Activated CD4-positive, alpha-beta T cell treated with anti-CD3 and anti-CD28 coated beads, Interleukin-2, amount 50 U/mL, for 24 hours (primary cell): Measurements from ENCODE around the gene CNTNAP2.

ENCODE experiments used
- DNase-seq, 2 donors: peaks; one replicate each; pipeline ENCODE4 v3.0.0-alpha.2; 2020; ENCODE audit warnings: low read depth in 1 of 2, low spot score in 1 of 2

CNTNAP2 gene

GRCh38 chr7:147878912-147879661 lies 1762.5 kb downstream of the CNTNAP2 start:
- no peak for DNase-seq

GRCh38 chr7:147885869-147886268 lies 1769.3 kb downstream of the CNTNAP2 start:
- no peak for DNase-seq

GRCh38 chr7:147894271-147894670 lies 1777.7 kb downstream of the CNTNAP2 start:
- DNase-seq: no peak

- no peak for DNase-seq
Observed at GRCh38 chr7:147896121-147896520, 1779.5 kb downstream of the CNTNAP2 start.

DNA sequence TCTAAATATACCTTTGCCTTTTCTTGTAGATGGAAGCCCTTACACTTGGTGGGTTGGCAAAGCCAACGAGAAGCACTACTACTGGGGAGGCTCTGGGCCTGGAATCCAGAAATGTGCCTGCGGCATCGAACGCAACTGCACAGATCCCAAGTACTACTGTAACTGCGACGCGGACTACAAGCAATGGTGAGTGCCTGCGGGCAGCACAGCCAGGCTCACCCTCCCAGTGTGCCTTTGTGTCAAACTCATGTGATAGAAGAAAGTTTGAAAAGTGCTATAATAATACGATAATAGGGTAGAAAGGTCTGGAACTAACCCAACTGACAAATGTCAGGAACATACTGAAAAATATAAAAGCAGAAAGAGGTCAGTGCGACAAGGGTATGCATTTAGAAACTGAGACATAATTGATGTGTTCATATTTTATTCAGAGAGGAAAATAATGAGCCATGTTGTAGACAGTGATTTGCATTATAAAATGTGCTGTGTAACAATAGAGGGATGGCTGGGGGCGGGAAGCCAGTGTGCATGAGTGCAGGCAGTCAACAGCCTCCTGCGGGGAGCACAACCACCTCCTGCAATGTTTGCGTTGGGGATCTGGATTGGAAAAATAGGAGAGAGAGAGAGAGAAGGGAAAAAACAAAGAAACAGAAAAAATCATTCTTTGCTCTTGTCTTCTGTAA lies 1787.1 kb downstream of the CNTNAP2 start:
- no peak for DNase-seq

DNA sequence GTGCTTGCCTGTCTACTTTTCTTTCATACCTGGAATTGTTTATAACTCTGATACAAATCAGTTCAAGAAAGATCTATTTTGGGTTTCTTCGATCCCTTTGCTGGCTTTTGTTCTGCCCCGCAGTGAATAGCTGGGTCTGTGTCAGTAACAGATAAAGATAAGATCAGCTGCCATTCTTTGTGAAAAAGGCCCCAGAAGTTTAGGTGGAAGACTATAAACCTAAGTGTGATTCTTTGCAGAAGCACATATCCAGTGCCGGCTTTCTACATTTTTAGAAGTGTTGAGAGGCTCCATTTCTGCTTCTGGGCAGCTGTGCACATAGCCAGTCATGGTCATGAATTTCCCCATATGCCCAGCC lies 1787.6 kb downstream of the CNTNAP2 start:
- no peak for DNase-seq

- no peak for DNase-seq
Observed at GRCh38 chr7:147909431-147910148, 1793.0 kb downstream of the CNTNAP2 start.

DNA sequence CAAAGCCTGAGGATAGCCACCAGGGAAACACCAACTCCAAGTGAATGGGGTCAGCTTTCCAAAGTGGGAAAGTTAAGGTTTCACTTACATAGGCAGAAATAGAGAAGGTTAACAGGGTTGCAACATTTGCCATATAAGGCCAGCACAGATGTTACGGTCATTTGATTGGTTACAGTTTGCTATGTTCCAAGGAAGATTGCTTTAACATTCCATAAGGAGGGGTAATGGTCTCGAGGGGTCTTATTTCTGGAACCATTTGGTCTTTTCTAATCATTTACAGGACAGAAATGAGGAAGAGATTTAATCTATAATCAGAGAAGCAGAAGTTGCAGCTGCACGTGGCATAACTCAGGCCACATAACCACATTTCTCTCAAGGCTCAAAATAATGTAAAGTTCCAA lies 1794.6 kb downstream of the CNTNAP2 start:
- DNase-seq: no peak

DNA sequence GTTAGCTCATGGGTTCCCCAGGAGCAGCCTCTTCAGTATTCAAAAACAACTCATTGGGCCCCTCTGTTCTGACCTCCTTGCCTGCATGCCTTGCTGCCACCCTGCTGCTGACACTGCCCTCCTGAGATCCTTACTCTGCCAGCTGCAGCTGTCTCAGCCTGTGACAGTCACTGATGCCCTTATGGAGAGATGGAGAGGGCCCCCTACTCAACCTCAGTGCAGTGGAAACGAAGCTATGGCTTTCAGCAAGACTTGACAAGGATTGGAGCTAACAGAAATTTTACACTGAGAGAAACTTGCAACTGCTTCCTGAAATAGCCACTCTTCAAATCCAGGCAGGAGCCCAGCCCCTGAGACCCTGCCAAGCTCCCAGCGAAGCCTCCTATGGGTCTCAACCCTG lies 1795.7 kb downstream of the CNTNAP2 start:
- no peak for DNase-seq

DNA sequence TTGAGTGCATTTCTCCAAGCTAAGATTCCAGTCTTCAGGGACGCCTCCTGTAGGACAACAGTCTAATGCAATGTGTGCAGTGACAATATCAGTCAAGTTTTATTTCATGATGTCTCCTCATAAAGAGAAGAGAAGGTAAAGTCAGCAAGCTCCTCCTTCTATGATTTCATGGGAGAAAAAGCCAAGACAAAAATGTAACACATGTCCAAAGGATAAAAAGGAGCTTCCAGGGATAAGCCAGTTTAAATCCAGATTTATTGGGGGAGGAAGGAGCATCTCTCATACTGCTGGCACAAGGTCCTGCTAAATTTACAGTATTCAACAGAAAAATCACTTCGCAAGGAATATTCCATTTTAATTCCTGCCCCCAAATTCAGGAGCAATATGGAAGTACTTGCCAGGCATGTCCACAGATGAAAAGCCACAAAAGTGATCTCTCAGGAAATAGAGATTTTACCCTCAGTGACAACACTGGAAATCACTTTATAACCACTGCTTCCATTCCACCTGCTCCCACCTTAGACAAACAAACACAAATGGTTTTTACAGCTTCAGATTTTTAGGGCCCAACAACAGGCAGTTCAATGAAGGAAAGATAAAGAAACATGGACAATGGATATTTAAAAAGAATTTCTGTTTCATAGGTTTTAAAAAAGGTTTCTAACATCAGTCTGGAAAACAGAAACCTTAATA lies 1796.5 kb downstream of the CNTNAP2 start:
- DNase-seq: no peak

DNA sequence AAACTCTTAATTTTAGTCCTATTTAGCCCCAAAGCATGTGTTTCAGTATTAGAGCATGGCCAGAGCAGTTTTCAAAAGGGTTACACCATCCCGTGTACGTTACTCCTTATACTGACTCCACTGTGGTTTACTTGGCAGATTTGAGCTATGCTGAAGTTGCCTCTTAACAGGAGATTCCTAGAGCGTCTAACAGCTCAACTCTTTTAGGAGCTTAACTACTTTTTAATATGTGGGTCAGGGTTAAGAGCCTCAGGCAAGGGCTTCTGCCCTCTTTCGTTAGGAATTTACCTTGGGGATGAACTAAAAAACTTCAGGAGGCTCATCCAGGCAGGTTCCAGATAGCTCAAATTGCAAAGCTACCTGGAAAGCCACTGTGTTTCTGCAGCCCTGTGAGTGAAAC lies 1799.2 kb downstream of the CNTNAP2 start:
- DNase-seq: no peak

GRCh38 chr7:147916573-147916972 lies 1800.0 kb downstream of the CNTNAP2 start:
- no peak for DNase-seq

- no peak for DNase-seq
Observed at GRCh38 chr7:147923841-147924240, 1807.2 kb downstream of the CNTNAP2 start.

GRCh38 chr7:147937428-147937827 lies 1820.8 kb downstream of the CNTNAP2 start:
- no peak for DNase-seq

- no peak for DNase-seq
Observed at GRCh38 chr7:147941381-147941780, 1824.8 kb downstream of the CNTNAP2 start.

- DNase-seq: no peak
Observed at GRCh38 chr7:147944321-147944720, 1827.7 kb downstream of the CNTNAP2 start.

DNA sequence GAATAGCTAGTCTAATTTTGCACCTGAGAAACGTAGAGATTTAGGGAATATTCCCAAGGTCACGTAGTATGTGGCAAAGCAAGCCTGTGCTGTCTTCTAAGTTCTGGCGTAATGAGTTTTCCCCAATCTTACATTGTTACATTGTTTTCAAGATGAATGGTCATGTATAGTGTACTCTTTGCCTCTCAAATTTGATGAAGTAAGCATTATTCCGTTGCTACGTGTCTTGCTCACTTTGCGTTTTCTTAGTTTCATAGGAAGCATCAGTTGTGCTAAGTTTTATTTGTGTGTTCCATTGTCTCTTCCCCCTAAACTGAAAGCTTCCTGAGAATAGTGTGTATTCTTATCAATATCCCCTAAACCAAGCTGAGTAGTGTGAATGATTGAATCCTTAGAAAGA lies 1836.3 kb downstream of the CNTNAP2 start:
- no peak for DNase-seq

DNA sequence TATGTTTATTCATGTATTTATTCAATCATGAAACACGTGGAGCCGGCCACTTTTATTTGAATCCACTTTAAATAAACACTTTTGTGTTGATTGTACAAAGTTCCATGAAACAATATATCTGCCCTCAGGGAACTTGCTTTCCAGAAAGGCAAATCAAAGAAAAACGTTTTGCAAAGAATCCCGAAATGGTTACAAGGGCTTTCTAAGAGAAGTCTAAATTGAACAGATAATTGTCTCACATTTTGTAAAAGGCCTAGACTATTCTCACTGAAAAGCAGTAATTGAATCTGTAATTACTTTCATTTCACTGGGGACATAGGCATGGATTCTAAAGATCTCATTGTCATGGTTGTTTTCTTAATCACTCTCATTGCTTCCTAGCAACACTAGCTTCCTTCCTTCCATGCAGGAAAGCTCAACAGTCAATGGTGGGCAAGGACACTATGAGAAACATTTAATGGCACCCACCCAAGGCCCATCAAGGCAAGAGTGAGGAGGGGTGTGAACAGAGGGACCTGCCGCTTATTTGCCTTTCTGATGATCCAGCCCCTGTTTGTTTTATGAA lies 1851.5 kb downstream of the CNTNAP2 start:
- DNase-seq: no peak

- no peak for DNase-seq
Observed at GRCh38 chr7:147971606-147972110, 1855.1 kb downstream of the CNTNAP2 start.

- DNase-seq: no peak
Observed at GRCh38 chr7:147978201-147978600, 1861.6 kb downstream of the CNTNAP2 start.

DNA sequence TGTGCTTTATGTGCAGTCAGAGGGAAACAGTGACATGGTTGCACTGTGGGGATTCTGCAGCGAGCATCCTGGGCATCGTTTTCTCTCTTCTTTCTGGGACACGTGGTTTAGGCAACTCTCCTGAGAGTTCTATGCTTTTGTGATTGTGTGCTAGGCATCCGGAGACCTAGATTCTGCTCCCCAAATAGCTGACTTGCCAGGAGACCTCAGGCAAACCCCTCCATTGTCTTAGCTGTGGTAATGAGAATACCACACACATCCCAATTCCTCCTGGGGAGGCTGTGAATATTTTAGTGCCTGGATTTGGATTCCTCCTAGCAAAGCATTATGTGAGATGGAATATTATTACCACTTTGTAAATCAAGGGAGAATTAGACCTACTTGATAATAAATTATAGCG lies 1862.0 kb downstream of the CNTNAP2 start:
- no peak for DNase-seq
